GM19397 (cell line): Measurements from ENCODE around the gene HPX.
A peak's percentile ranks its signal among the peaks of the same experiment; 100 is the strongest.

Experiments
- ATAC-seq: cut with Tn5 transposase; IDR thresholded peaks from one replicate; pipeline ENCODE4 v1.9.1; 2021; ENCODE audit warnings: mild to moderate bottlenecking, moderate library complexity; ENCODE audit not compliant: unreplicated experiment

The HPX gene

DNA sequence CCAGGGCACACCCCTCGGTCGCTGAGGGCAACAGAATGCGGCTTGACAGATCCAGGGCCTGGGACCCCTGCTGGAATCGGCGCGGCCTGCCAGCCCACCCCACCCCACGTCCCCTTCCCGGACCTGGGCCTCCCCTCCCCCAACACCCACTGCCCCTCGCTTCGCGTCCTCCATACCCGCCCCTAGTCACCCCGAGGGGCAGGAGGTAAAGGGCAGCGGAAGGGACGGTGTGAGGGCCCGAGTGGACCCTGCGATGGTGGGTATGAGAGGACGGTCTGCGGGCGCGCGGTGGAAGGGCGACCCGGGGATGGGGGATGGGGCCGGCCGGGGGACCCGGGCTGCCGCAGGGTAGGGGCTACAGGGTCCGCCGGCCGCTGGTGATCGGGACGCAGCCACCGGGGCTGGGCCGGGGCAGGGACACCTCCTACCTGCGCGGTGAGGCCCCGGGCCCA lies 22.2 kb downstream of the HPX start:
- ATAC-seq: no peak

DNA sequence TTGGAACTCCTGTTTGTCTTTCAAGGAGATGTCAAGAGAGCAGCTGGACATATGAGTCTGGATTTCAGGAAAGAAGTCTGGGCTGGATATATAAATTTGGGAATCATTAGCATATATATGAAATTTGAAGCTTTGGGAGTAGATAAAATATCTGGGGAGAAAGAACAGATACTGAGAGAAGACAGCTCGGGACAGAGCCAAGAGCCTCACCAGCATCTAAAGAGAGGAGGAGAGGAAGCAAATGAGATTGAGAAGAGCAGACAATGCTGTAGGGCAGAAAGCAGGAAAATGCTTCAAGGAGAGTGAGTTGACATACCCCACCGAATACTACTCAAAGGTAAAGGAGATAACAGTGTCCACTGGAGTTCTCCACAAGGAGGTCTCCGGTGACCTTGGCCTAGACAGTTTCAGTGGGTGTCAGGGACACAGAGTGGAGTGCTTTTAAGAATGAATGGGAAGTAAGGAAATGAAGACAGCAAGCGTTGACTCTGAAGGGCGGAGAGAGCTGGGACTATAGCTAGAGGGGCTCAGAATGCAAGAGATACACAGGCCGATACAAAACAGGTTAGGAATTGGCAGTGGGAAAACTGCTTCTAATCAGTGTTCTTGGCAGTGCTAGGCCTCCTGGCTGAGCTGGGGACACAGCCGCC lies 22.8 kb downstream of the HPX start:
- ATAC-seq: no peak

- ATAC-seq: no peak
Observed at GRCh38 chr11:6415797-6416196, 25.0 kb downstream of the HPX start.

GRCh38 chr11:6414874-6415328 lies 25.9 kb downstream of the HPX start:
- ATAC-seq: no peak

DNA sequence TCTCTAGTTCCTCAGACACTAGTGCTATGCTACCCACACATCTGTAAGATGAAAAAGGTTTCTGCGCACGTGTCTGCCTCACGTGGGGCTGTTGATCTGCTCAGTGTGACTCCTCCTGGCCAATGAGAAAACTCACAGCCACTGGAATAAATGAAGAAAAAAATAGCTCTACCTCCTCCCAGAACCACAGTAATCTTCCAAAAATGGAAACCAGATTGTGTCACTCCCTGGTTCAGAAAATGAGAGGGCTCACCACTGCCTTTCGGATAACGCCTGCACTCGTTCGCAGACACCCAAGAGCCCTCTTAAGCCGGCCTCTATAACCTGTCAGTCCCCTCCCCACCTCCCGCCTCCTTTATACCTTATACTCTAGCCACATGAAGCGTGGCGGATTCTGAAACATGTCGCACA lies 27.0 kb downstream of the HPX start:
- no peak for ATAC-seq

DNA sequence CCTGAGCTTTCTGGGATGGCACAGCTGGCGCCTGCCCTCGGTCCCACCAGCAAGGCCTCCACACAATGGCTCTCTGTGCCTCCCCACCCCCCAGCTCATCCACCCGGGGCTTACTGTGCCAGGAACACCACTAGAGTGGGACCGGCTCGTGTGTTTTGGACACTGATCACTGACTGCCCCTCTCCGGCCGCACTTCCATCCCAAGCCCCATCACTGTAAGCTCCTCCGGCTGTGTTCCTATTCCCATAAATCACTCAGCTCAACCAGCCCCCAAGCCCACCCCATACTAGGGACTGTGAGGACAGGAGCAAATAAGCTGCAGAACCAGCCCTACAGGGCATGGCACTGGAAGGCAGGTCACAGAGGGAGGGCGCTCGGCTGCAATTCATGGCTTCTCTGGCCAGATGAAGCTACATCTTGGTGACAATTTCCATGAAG lies 29.2 kb downstream of the HPX start:
- no peak for ATAC-seq

DNA sequence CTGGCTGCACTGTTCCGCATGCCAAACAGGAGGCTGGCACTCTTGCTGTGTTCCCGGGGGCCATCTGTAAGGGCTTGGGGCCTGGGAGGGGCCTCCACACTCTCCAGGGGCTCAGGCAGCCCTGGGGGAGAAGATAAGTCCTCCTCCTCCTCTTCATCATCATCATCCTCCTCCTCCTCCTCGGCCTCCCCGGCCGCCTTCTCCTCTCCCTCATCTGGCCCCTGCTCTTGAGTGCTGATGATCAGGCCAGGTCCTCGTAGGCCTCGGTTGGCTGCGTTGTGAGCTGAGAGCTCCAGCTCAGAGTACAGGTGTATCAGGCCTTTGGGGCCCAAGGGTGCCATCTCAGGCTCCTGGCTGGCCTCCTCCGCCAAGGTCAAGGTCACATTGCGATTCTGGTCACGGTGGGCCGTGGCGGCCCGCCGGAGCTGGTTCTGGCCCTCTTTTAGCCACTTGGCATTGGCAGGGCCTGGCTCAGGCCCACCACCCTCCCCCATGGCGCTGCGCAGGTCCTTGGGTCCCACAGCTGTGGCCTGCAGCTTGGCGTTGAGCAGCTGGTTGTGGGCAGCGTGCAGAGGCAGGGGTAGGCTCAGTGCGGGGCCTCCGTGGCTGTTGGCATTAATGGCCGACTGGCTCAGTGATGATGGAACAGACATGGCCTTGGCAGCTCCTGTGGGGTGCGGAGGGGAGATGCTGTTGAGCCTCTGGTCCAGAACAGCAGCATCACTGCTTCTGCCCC lies 29.9 kb downstream of the HPX start:
- no peak for ATAC-seq

DNA sequence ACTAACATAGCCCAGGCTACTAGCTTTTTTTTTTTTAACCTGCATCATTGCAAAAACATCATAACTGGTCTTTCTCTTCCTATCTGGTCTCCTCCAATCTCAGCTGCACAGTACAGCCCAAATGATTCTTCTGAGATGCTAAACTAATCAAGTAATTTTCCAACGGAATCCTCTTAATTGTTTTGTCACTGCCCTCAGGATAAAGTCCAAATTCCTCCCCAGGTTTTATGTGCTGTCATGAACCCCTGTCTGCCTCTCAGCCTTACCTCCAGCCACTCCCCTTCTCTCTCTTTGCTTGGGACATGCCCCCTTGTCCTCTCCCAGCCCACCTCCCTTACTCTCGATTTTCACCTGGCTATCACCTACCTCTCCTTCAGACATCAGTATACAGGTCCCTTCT lies 34.4 kb downstream of the HPX start:
- ATAC-seq: no peak

- ATAC-seq: no peak
Observed at GRCh38 chr11:6405846-6406245, 34.9 kb downstream of the HPX start.

- no peak for ATAC-seq
Observed at GRCh38 chr11:6405052-6405667, 35.6 kb downstream of the HPX start.

DNA sequence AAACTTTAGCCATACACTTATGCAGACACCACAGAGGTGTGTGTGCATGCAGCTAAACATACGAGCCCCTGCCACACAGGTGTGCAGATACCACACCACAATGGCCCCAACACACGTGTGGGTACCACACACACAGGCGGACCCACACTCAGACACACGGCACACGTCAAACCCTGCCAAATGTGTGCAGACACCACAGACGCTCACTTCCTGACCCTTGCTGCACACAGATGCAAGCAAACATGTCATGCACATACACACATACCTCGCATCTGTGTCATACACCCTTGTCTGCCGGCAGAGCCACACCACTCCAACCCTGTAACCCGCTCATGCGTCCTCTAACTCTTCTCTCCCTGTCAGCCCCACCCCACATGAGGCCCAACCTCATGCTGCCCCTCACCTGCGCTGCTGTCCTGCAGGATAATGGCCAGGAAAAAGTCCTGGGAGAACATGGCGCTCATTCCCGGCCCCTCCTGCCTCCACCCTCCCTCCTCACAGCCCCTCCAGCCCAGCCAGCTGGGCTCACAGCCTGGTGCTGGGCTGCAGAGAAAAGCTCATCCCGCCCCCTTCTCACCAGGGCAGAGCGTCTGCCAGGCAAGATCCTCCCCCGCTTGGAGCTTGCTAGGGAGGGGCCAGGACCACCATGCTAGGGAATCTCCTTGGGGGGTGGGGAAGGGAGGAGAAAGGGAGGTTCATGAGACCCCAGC lies 36.3 kb downstream of the HPX start:
- ATAC-seq: no peak

- ATAC-seq: no peak
Observed at GRCh38 chr11:6403539-6403938, 37.2 kb downstream of the HPX start.

DNA sequence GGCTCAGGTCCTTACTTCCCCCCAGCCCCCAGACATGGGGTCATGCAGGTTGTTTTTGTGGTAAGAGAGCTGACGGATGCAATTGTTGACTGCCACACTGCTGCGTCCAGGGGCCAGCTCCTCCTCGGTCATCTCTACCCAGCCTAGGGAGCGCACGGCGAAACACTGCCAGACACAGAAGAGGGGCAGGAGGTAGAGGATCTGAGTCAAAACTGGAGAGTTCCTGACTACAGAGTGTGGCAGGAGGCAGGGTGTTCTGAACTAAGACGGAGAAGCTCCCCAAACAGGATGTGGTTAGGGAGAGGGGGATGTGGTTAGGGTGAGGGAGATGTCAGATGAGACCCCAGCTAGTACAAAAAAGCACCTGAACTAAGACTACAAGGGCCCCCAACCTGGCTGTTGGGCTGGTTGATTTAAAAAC lies 38.2 kb downstream of the HPX start:
- peak; percentile 89 for ATAC-seq

- ATAC-seq: peak; percentile 36
Observed at GRCh38 chr11:6402061-6402470, 38.7 kb downstream of the HPX start.

DNA sequence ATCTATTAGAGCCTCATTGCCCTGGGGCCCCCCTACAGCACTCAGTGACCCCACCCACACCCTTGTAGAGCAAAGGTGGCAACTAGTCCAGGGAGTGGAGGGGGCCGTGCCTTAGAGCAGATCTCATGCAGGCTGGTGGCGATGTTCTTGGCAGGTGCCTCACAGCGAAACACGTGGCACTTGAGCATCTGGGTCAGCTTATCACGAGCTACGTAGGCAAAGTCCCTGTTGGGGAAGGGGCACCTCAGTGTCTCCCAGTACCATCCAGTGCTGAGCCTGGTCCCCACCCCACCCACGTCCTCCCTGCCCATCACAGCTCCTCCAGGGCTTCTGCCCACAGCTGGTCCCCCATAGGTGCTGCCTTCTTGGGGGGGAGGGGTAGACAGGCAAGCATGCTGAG lies 39.3 kb downstream of the HPX start:
- no peak for ATAC-seq

DNA sequence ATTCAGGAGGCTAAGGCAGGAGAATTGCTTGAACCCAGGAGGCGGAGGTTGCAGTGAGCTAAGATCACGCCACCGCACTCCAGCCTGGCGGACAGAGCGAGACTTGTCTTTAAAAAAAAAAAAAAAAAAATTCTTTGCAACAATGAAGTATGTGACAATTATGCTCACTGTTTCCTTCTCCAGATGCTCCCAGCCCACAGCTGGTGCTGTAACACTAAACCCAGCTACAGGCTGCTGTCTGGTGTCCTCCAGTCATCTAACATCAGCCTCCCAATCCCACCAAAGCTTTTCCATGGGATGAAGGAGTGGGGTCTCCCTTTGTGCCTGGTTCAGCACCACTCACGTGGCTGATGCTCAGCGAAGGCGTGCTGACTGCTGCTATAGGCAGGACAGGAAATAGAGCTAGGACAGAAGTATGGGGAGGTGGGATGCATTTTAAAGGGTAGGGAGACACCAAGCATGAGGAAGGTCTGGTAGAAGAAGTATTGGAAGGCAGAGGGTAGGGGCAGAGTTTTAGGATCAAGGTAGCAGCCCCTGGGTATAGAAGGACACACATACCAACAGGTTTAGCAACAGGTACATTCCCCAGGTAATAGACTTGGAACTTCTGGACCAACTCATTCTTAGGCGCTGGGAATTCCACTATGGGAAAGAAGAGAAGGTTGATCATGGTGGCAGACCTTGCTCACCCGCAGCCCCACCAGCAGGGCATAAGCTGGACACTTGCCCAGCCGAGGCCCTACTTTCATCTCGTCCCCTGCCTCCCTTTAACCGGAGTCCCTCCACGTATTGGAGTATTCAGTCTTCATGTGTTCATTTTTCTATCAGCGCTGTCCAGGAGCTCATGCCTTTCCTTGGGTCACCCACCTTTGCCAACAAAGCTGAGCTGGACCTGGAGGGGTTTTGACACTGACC lies 40.1 kb downstream of the HPX start:
- ATAC-seq: no peak

DNA sequence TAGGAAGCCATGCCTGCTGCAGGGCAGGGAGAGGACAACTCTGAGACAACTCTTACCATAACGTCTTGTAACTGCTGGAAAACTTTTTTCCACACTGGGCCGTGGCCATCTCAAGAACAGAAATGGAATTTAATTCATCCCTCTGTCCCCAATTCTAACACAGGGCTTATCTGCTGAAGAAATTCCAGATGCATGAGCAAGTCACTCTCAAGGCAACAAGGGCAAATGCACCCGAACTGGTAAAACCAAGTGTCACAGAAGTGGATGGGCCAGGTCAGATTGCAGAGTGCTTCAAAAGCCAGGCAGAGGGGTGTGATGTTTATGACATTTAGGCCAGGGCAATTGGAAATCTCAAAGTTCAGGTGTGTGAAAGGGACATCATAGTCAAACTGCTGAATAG lies 43.2 kb downstream of the HPX start:
- no peak for ATAC-seq

- ATAC-seq: no peak
Observed at GRCh38 chr11:6397156-6397555, 43.6 kb downstream of the HPX start.

GRCh38 chr11:6395470-6396060 lies 45.2 kb downstream of the HPX start:
- no peak for ATAC-seq
